OCI-M2 (cell line): ENCODE results near the gene SNTA1.
"Not testable (repeated sequence)": the region's sequence is repeated elsewhere in the genome, so short reads cannot be mapped to it uniquely, and the experiment has no call there.

ENCODE experiments used
- DNase-seq: peaks from one replicate; lab custom pipeline; 2025; ENCODE audit not compliant: unreplicated experiment; lab: John Stamatoyannopoulos, UW

Gene SNTA1

GRCh38 chr20:33443512-33444239 lies at the start of gene SNTA1:
Gene SNTA1, minus strand, starts transcription at chr20:33443763. Its CDS starts 143 bp downstream, at chr20:33443620.
- peak; percentile 58 for DNase-seq

GRCh38 chr20:33490934-33491656 lies 47.5 kb upstream of the SNTA1 start:
- no peak for DNase-seq

- no peak for DNase-seq
Measured at GRCh38 chr20:33490023-33490933, 46.7 kb upstream of the SNTA1 start, which contains the start of gene CBFA2T2. Gene CBFA2T2, plus strand, starts transcription at chr20:33490096. Its CDS starts 172 bp downstream, at chr20:33490268.

GRCh38 chr20:33489495-33490022 lies 46.0 kb upstream of the SNTA1 start:
- peak; percentile 80 for DNase-seq

GRCh38 chr20:33488661-33489494 lies 45.3 kb upstream of the SNTA1 start:
- not testable (repeated sequence) for DNase-seq

- no peak for DNase-seq
Measured at GRCh38 chr20:33488201-33488600, 44.6 kb upstream of the SNTA1 start.

- not testable (repeated sequence) for DNase-seq
Measured at GRCh38 chr20:33483186-33483585, 39.6 kb upstream of the SNTA1 start.

- no peak for DNase-seq
Measured at GRCh38 chr20:33482581-33482980, 39.0 kb upstream of the SNTA1 start.

- DNase-seq: no peak
Measured at GRCh38 chr20:33481431-33481941, 37.9 kb upstream of the SNTA1 start.

- no peak for DNase-seq
Measured at GRCh38 chr20:33480048-33480447, 36.5 kb upstream of the SNTA1 start.

- DNase-seq: no peak
Measured at GRCh38 chr20:33477386-33478234, 34.0 kb upstream of the SNTA1 start.

- no peak for DNase-seq
Measured at GRCh38 chr20:33475381-33476152, 32.0 kb upstream of the SNTA1 start.

- no peak for DNase-seq
Measured at GRCh38 chr20:33474963-33475362, 31.4 kb upstream of the SNTA1 start.

GRCh38 chr20:33474097-33474873 lies 30.7 kb upstream of the SNTA1 start:
- DNase-seq: no peak

- no peak for DNase-seq
Measured at GRCh38 chr20:33472868-33473435, 29.4 kb upstream of the SNTA1 start.

GRCh38 chr20:33470866-33471265 lies 27.3 kb upstream of the SNTA1 start:
- DNase-seq: no peak

- no peak for DNase-seq
Measured at GRCh38 chr20:33470457-33470856, 26.9 kb upstream of the SNTA1 start.
